ENCODE data around the gene FDXR. TPM values are rescaled to one million over a fixed set of nuclear protein-coding genes. Genes with fewer than 3 reads are reported as not detected.
"Not testable (repeated sequence)": the region's sequence is repeated elsewhere in the genome, so short reads cannot be mapped to it uniquely, and the experiment has no call there.

FDXR gene
- total RNA-seq, 1 donor from 2014 or later = 5.5 TPM

DNA sequence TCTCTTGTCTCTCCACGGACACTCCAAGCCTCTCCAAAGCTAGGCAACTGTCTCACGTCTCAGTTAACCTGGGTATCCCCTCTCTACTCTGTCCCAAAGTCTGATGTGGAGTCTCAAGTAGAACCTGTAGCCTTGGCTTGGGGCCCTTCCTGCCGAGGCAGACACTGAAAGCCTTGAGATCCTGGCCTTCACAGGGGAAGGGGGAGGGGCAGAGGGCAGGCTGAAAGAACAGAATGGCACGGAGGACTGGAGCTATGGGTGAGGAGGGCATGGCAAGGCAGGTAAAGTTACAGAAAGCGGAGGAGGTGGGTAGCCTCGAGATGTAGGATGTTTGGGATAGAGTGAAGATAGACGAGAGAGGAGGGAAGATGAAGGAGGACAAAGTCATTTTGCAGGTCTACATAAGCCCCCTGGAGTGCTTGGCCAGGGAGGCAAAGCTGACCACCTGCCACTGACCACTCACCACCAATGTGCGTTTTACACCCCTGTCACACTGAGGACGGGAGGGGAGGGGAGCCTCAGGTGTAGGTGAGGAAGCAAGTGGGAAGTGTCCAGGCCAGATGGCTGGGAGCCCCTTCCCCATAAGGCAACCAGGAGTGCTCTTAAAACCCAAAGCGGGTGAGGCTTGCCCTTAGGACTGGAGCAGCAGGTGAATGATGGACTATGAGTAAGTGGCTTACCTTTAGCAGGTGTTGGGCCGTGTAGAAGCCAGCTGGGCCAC, 1.3 kb downstream of the FDXR start:
- Mint-ChIP-seq H3K4me1 (peaks cover 22% of the 10 kb centered on the region), H3K36me3 (ENCODE audit: low read depth) (no peaks in the 10 kb centered on the region), H3K27me3 (no peaks in the 10 kb centered on the region), H3K9me3 (no peaks in the 10 kb centered on the region), H3K27ac (no peak overlapping the region), H3K4me3 (peak overlapping the region; percentile 94)
- intact Hi-C loops (cut with micrococcal nuclease) = loop anchor here (2.0 to 5.0 kb wide), 2 partner anchors 175 to 659 kb away; partner anchors contain the start of genes ATP5PD, KCTD2 and TTYH2
- DNase-seq (no peak), ATAC-seq (ENCODE audit: low read depth) (no peak)
- ChIA-PET CTCF (interaction anchor here (2.1 kb wide), 1 partner anchor 9 kb away, joined by 8 read pairs; no protein-coding TSS in a partner anchor), POLR2A (no interaction called here)
- TF ChIP-seq, protein P1, sequence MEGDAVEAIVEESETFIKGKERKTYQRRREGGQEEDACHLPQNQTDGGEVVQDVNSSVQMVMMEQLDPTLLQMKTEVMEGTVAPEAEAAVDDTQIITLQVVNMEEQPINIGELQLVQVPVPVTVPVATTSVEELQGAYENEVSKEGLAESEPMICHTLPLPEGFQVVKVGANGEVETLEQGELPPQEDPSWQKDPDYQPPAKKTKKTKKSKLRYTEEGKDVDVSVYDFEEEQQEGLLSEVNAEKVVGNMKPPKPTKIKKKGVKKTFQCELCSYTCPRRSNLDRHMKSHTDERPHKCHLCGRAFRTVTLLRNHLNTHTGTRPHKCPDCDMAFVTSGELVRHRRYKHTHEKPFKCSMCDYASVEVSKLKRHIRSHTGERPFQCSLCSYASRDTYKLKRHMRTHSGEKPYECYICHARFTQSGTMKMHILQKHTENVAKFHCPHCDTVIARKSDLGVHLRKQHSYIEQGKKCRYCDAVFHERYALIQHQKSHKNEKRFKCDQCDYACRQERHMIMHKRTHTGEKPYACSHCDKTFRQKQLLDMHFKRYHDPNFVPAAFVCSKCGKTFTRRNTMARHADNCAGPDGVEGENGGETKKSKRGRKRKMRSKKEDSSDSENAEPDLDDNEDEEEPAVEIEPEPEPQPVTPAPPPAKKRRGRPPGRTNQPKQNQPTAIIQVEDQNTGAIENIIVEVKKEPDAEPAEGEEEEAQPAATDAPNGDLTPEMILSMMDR (IDR thresholded peaks at IDR 0.05) = no peak

DNA sequence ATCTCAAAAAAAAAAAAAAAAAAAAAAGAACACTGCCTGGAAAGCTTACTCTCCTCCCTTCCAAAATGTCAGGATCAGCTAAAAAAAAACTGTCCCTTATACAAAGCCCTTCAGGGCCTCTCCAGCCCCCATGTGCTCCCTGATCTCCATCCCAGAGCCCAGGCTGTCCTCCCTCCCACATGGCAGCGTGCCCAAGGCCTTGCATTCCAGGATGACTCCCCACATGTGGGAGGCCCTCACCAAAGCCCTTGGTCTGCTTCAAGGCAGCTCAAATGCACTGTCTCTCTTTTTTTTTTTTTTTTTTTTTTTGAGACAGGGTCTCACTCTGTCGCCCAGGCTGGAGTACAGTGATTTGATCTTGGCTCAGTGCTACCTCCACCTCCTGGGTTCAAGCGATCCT, 2.3 kb downstream of the FDXR start:
- Mint-ChIP-seq H3K4me3 (no peak overlapping the region), H3K27me3 (no peaks in the 10 kb centered on the region), H3K4me1 (peaks cover 22% of the 10 kb centered on the region), H3K27ac (no peak overlapping the region), H3K36me3 (ENCODE audit: low read depth) (no peaks in the 10 kb centered on the region), H3K9me3 (no peaks in the 10 kb centered on the region)
- ATAC-seq (ENCODE audit: low read depth) (no peak), DNase-seq (no peak)
- intact Hi-C loops (cut with micrococcal nuclease) = loop anchor here (5.0 kb wide), 1 partner anchor 658 kb away; the partner anchor contains the start of gene TTYH2
- POLR2A ChIA-PET = no interaction called here
- TF ChIP-seq, protein P1 (IDR thresholded peaks at IDR 0.05) = no peak
- CTCF ChIA-PET = no interaction called here

DNA sequence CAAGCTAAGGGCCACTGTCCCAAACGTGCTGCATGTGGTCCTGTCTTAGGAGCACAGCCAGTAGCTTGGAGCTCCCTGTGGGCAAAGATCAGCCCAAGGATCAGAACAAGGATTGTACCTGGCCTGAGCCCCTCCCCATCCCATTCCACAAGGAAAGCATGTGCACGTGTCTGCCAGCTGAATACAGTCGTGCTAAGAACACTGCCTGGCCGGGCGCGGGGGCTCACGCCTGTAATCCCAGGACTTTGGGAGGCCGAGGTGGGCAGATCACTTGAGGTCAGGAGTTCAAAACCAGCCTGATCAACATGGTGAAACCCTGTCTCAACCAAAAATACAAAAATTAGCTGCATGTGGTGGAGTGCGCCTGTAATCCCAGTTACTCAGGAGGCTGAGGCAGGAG, 2.8 kb downstream of the FDXR start:
- not testable (repeated sequence) for H3K27ac Mint-ChIP-seq; H3K4me3 Mint-ChIP-seq; H3K27me3 Mint-ChIP-seq; DNase-seq; H3K9me3 Mint-ChIP-seq; H3K36me3 Mint-ChIP-seq (ENCODE audit: low read depth); ATAC-seq (ENCODE audit: low read depth)
- peaks cover 23% of the 10 kb centered on the region for H3K4me1 Mint-ChIP-seq
- ChIA-PET POLR2A (interaction anchor here (0.6 kb wide), 1 partner anchor 114 kb away, joined by 6 read pairs; no protein-coding TSS in a partner anchor), CTCF (interaction anchor here (0.9 kb wide), 1 partner anchor 124 kb away, joined by 3 read pairs; no protein-coding TSS in a partner anchor)
- intact Hi-C loops (cut with micrococcal nuclease) = loop anchor here (5.0 kb wide), 1 partner anchor 658 kb away; the partner anchor contains the start of gene TTYH2

- Mint-ChIP-seq H3K36me3 (ENCODE audit: low read depth) (no peaks in the 10 kb centered on the region), H3K27ac (no peak overlapping the region), H3K9me3 (no peaks in the 10 kb centered on the region), H3K4me1 (peaks cover 24% of the 10 kb centered on the region), H3K4me3 (no peak overlapping the region), H3K27me3 (no peaks in the 10 kb centered on the region)
- intact Hi-C loops (cut with micrococcal nuclease) = no loop called here
- DNase-seq (no peak), ATAC-seq (ENCODE audit: low read depth) (no peak)
- CTCF ChIA-PET = interaction anchor here (1.0 kb wide), 1 partner anchor 211 kb away, joined by 5 read pairs; no protein-coding TSS in a partner anchor
- TF ChIP-seq, protein P1 (IDR thresholded peaks at IDR 0.05) = no peak
- POLR2A ChIA-PET = no interaction called here
Measured at GRCh38 chr17:74868908-74869255, 3.9 kb downstream of the FDXR start.

DNA sequence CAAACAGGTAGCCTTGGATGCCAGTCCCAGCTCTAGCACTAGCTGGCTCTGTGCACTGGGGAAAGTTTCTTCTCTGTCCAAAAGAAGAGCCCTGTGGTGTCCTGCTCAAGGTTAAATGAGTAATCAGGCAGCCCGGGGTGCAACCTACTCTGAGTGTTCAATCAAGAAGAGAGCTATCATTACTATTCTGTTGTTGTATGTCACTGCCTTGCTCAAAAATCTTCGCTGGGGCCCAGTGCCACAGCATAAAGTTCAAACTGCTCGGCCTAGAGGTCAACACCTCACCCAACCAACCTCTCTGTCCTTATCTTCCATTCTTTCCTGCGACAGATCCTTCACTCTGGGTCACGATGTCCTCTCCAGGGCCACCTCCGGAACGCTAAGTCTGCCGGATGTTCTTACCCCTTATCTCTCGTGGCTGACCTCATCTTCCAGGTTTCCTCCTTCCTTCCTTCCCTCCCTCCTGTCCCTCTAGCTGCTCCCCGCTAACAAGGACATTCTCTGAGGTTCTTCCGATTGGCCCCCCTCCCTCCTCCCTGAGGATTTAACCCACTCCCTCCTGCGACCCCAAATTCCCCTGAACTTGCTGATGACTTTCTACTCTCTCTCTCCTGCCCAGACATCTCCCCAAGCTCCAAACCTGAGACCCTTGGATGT, 4.4 kb downstream of the FDXR start:
- TF ChIP-seq, protein P1 (IDR thresholded peaks at IDR 0.05) = no peak
- ATAC-seq (ENCODE audit: low read depth) = no peak
- H3K27me3 Mint-ChIP-seq = no peaks in the 10 kb centered on the region
- H3K36me3 Mint-ChIP-seq (ENCODE audit: low read depth) = no peaks in the 10 kb centered on the region
- POLR2A ChIA-PET = no interaction called here
- intact Hi-C loops (cut with micrococcal nuclease) = no loop called here
- H3K9me3 Mint-ChIP-seq = no peaks in the 10 kb centered on the region
- H3K4me1 Mint-ChIP-seq = peaks cover 21% of the 10 kb centered on the region
- no peak for DNase-seq
- no peak overlapping the region for H3K27ac Mint-ChIP-seq
- CTCF ChIA-PET = interaction anchor here (1.0 kb wide), 1 partner anchor 211 kb away, joined by 5 read pairs; no protein-coding TSS in a partner anchor
- H3K4me3 Mint-ChIP-seq = no peak overlapping the region

All from activated B cell treated with CpG ODN at 0.5 μM for 24 hours (primary cell).